Suprapubic skin (tissue), 4 donors: ENCODE results near the gene CNTFR.

Experiments used
- CTCF ChIP-seq, 2 donors: fragments of 200-600 bp in 1 of 2; fragments of 450-650 bp in 1 of 2; sonication (generic) in 1 of 2; IDR thresholded peaks; one replicate each; pipeline ENCODE4 v1.5.1; 2016 to 2019; ENCODE audit warnings: antibody characterized with exemption in 2 of 2, mild to moderate bottlenecking in 1 of 2, moderate library complexity in 1 of 2
- EP300 ChIP-seq: sonication (generic); formaldehyde crosslinking; IDR thresholded peaks from one replicate; pipeline ENCODE4 v1.6.1; 2017; ENCODE audit warnings: antibody characterized with exemption
- POLR2A ChIP-seq, 2 donors: fragments of 450-650 bp; IDR thresholded peaks; one replicate each; pipeline ENCODE4 v1.6.1; 2017; ENCODE audit warnings: antibody characterized with exemption in 2 of 2, mild to moderate bottlenecking in 2 of 2, moderate library complexity in 2 of 2
- POLR2AphosphoS5 ChIP-seq, 3 donors: sonication (generic); formaldehyde crosslinking; IDR thresholded peaks; one replicate each; pipeline ENCODE4 v1.6.1; 2017; ENCODE audit warnings: antibody characterized with exemption in 3 of 3

GRCh38 chr9:34570809-34571480, 18.6 kb downstream of the CNTFR start:
- no peak for TF ChIP-seq CTCF (IDR thresholded peaks at IDR 0.05)
- no peak for TF ChIP-seq POLR2AphosphoS5 (IDR thresholded peaks at IDR 0.05)
- TF ChIP-seq POLR2A (IDR thresholded peaks at IDR 0.05), result no peak
- no peak for TF ChIP-seq EP300
